GM23248 (cell line): ENCODE measurements around the gene NUDT2. TPM values are rescaled to one million over a fixed set of nuclear protein-coding genes. Genes with fewer than 3 reads are reported as not detected.
"Not testable (repeated sequence)": the region's sequence is repeated elsewhere in the genome, so short reads cannot be mapped to it uniquely, and the experiment has no call there.

Source experiments
- DNase-seq: peaks from one replicate; pipeline ENCODE4 v3.0.0-alpha.2; 2015
- H2AFZ ChIP-seq: fragments of 200-600 bp; sonication (generic); 2 replicates; pipeline ENCODE4 v1.6.1; 2016; ENCODE audit warnings: antibody characterized with exemption
- H3F3A ChIP-seq: fragments of 200-600 bp; sonication (generic); 2 replicates; pipeline ENCODE4 v1.6.1; 2016; ENCODE audit warnings: mild to moderate bottlenecking, antibody characterized with exemption, mixed run types; ENCODE audit not compliant: insufficient read depth
- H3K27ac ChIP-seq: fragments of 200-600 bp; sonication (generic); 2 replicates; pipeline ENCODE4 v1.5.1; 2016; ENCODE audit warnings: mild to moderate bottlenecking
- H3K27me3 ChIP-seq: fragments of 200-600 bp; sonication (generic); replicated peaks from 2 replicates; pipeline ENCODE4 v1.6.1; 2016; ENCODE audit warnings: mild to moderate bottlenecking; ENCODE audit not compliant: insufficient read depth
- H3K36me3 ChIP-seq: fragments of 200-600 bp; sonication (generic); 2 replicates; pipeline ENCODE4 v1.6.1; 2016; ENCODE audit warnings: low read depth, mild to moderate bottlenecking
- H3K4me1 ChIP-seq: fragments of 200-600 bp; sonication (generic); 2 replicates; pipeline ENCODE4 v1.6.1; 2016; ENCODE audit warnings: mild to moderate bottlenecking; ENCODE audit not compliant: insufficient read depth
- H3K4me2 ChIP-seq: fragments of 200-600 bp; sonication (generic); one replicate; pipeline ENCODE4 v1.6.1; 2016; ENCODE audit warnings: mild to moderate bottlenecking; ENCODE audit not compliant: unreplicated experiment
- H3K4me3 ChIP-seq: fragments of 200-600 bp; sonication (generic); 2 replicates; pipeline ENCODE4 v1.5.1; 2016; ENCODE audit warnings: mild to moderate bottlenecking
- H3K79me2 ChIP-seq: fragments of 200-600 bp; sonication (generic); 2 replicates; pipeline ENCODE4 v1.6.1; 2016; ENCODE audit warnings: mild to moderate bottlenecking; ENCODE audit not compliant: insufficient read depth
- H3K9ac ChIP-seq: fragments of 200-600 bp; sonication (generic); 2 replicates; pipeline ENCODE4 v1.6.1; 2016; ENCODE audit warnings: mild to moderate bottlenecking
- H3K9me2 ChIP-seq: fragments of 200-600 bp; sonication (generic); 2 replicates; pipeline ENCODE4 v1.6.1; 2016; ENCODE audit warnings: mixed run types, mild to moderate bottlenecking, moderate library complexity; ENCODE audit not compliant: insufficient read depth
- H3K9me3 ChIP-seq: fragments of 200-600 bp; sonication (generic); one replicate; pipeline ENCODE4 v1.6.1; 2017; ENCODE audit warnings: low read depth
- H4K20me1 ChIP-seq: fragments of 200-600 bp; sonication (generic); 2 replicates; pipeline ENCODE4 v1.6.0; 2016; ENCODE audit not compliant: insufficient read depth
- EZH2 ChIP-seq: fragments of 200-600 bp; sonication (generic); IDR thresholded peaks from 2 replicates; pipeline ENCODE4 v1.6.1; 2018; ENCODE audit warnings: antibody characterized with exemption, mild to moderate bottlenecking; ENCODE audit not compliant: insufficient read depth, poor library complexity, severe bottlenecking
- EZH2phosphoT487 ChIP-seq: fragments of 200-600 bp; sonication (generic); IDR thresholded peaks from 2 replicates; pipeline ENCODE4 v1.6.1; 2018; ENCODE audit warnings: antibody characterized with exemption, moderate library complexity, mild to moderate bottlenecking, low read depth; ENCODE audit not compliant: insufficient read depth
- WGBS, 2 experiments: methylation state at CpG; one replicate each; pipeline ENCODE4 v1.1.6; 2015 to 2017; ENCODE audit warnings: low lambda C conversion rate in 2 of 2, low coverage in 1 of 2; ENCODE audit errors: missing lambda C conversion rate in 2 of 2; 5-methylcytosine and 5-hydroxymethylcytosine counted together
- in situ Hi-C: fragments of 300-500 bp; cut with MboI; formaldehyde crosslinking; loops from 2 replicates; pipeline ENCODE4 v1.15.0; 2020
- polyA plus RNA-seq: library from polyadenylated mRNA; unstranded; fragments of >200 nt; fragmentation: Nextera tagmentation; extraction: Ambion mirVana; gene quantifications from 2 replicates; pipeline ENCODE4 v1.2.1, GENCODE V29; 2016
- total RNA-seq: library from RNA; depleted of rRNA; stranded (reverse); fragments of >200 nt; shearing (Covaris generic); gene quantifications from 2 replicates; pipeline ENCODE4 v1.2.3, GENCODE V29; 2014

The NUDT2 gene
- total and polyA plus RNA-seq, 2 experiments from 2014 or later, result 12.5 to 17.6 TPM

GRCh38 chr9:34363619-34364351, 34.4 kb downstream of the NUDT2 start:
- Histone ChIP-seq H3F3A (no peaks in the 10 kb centered on the region), H4K20me1 (no peaks in the 10 kb centered on the region), H3K9me3 (no peaks in the 10 kb centered on the region), H3K27me3 (no peaks in the 10 kb centered on the region), H2AFZ (no peak overlapping the region), H3K4me3 (no peak overlapping the region), H3K36me3 (no peaks in the 10 kb centered on the region), H3K9me2 (no peaks in the 10 kb centered on the region), H3K27ac (no peak overlapping the region), H3K9ac (no peak overlapping the region), H3K4me2 (no peak overlapping the region), H3K4me1 (no peaks in the 10 kb centered on the region), H3K79me2 (no peaks in the 10 kb centered on the region)
- DNase-seq, result no peak
- in situ Hi-C loops, result no loop called here
- TF ChIP-seq EZH2phosphoT487, result no peak
- TF ChIP-seq EZH2, result no peak
- WGBS, 2 experiments, result 68 to 69% methylated on average over 13 of the region's 13 CpGs

GRCh38 chr9:34365282-34365681, 35.9 kb downstream of the NUDT2 start:
- no peaks in the 10 kb centered on the region for H4K20me1 ChIP-seq
- no peak overlapping the region for H3K27ac ChIP-seq
- H3K27me3 ChIP-seq, result no peaks in the 10 kb centered on the region
- H3K36me3 ChIP-seq, result no peaks in the 10 kb centered on the region
- no peaks in the 10 kb centered on the region for H3K79me2 ChIP-seq
- H3K4me1 ChIP-seq, result no peaks in the 10 kb centered on the region
- TF ChIP-seq EZH2, result no peak
- no peak for TF ChIP-seq EZH2phosphoT487
- H3K9me2 ChIP-seq, result no peaks in the 10 kb centered on the region
- no peak overlapping the region for H3K9ac ChIP-seq
- H2AFZ ChIP-seq, result no peak overlapping the region
- H3F3A ChIP-seq, result no peaks in the 10 kb centered on the region
- no peak overlapping the region for H3K4me3 ChIP-seq
- H3K9me3 ChIP-seq, result no peaks in the 10 kb centered on the region
- DNase-seq, result no peak
- 72 to 74% methylated on average over 2 of the region's 2 CpGs for WGBS, 2 experiments
- in situ Hi-C loops, result no loop called here
- no peak overlapping the region for H3K4me2 ChIP-seq

- Histone ChIP-seq H3K4me3 (no peak overlapping the region), H3K9me3 (no peaks in the 10 kb centered on the region), H3K9ac (no peak overlapping the region), H3K4me1 (no peaks in the 10 kb centered on the region), H2AFZ (no peak overlapping the region), H4K20me1 (no peaks in the 10 kb centered on the region), H3K27ac (no peak overlapping the region), H3K27me3 (no peaks in the 10 kb centered on the region), H3F3A (no peaks in the 10 kb centered on the region), H3K36me3 (no peaks in the 10 kb centered on the region), H3K9me2 (no peaks in the 10 kb centered on the region), H3K79me2 (no peaks in the 10 kb centered on the region), H3K4me2 (no peak overlapping the region)
- in situ Hi-C loops, result no loop called here
- TF ChIP-seq EZH2 (no peak), EZH2phosphoT487 (no peak)
- DNase-seq, result no peak
- 85 to 86% methylated on average over 2 of the region's 2 CpGs for WGBS, 2 experiments
Measured at GRCh38 chr9:34366365-34366764, 37.0 kb downstream of the NUDT2 start.

GRCh38 chr9:34367751-34368410, 38.5 kb downstream of the NUDT2 start:
- H3K9ac ChIP-seq, in situ Hi-C loops: not testable (repeated sequence)
- 65 to 71% methylated on average over 3 of the region's 3 CpGs for WGBS, 2 experiments

GRCh38 chr9:34368796-34369195, 39.4 kb downstream of the NUDT2 start:
- H3K79me2 ChIP-seq, H3K27ac ChIP-seq, H3K4me1 ChIP-seq, H4K20me1 ChIP-seq, H3K4me2 ChIP-seq, H2AFZ ChIP-seq, H3K4me3 ChIP-seq, H3K9me2 ChIP-seq, H3K9ac ChIP-seq, in situ Hi-C loops, H3K9me3 ChIP-seq, H3K36me3 ChIP-seq, H3K27me3 ChIP-seq, DNase-seq, H3F3A ChIP-seq: not testable (repeated sequence)
- WGBS, 2 experiments, result 86 to 87% methylated on average over 5 of the region's 5 CpGs

More at GRCh38 chr9:34367751-34368410, 38.5 kb downstream of the NUDT2 start:
- H3K9me3 ChIP-seq, H3K4me1 ChIP-seq, H3K27me3 ChIP-seq, H2AFZ ChIP-seq, H3K27ac ChIP-seq, H3K79me2 ChIP-seq, DNase-seq, H4K20me1 ChIP-seq, H3K4me2 ChIP-seq, H3K4me3 ChIP-seq, H3K9me2 ChIP-seq, H3F3A ChIP-seq, H3K36me3 ChIP-seq: not testable (repeated sequence)
